Lung (tissue), 12 donors: ENCODE results near the gene SCN4B. TPM values are rescaled to one million over a fixed set of nuclear protein-coding genes. Genes with fewer than 3 reads are reported as not detected.

ENCODE experiments used
- ATAC-seq: fragments of 200-7000 bp; cut with Tn5 transposase; one replicate; pipeline ENCODE4 v1.9.1; 2020; ENCODE audit warnings: moderate number of reproducible peaks; ENCODE audit not compliant: insufficient read depth, low FRiP score
- DNase-seq, 3 donors: peaks; one replicate each; pipeline ENCODE4 v3.0.0-alpha.2; 2013 to 2017
- H3K27ac ChIP-seq, 2 donors: one replicate each; pipeline ENCODE4 v1.5.1; 2013; ENCODE audit warnings: mild to moderate bottlenecking in 2 of 2, moderate library complexity in 2 of 2, control low read depth in 1 of 2, inconsistent platforms in 1 of 2, low read depth in 1 of 2, low read length in 1 of 2
- H3K27me3 ChIP-seq, 3 donors: one replicate each; pipeline ENCODE4 v1.5.1; 2013; ENCODE audit warnings: low read length in 2 of 3; ENCODE audit not compliant: control insufficient read depth in 3 of 3, insufficient read depth in 3 of 3
- H3K36me3 ChIP-seq, 4 donors: one replicate each; pipeline ENCODE4 v1.5.1; 2013; ENCODE audit warnings: low read length in 4 of 4, mild to moderate bottlenecking in 1 of 4, moderate library complexity in 1 of 4; ENCODE audit not compliant: control insufficient read depth in 4 of 4, insufficient read depth in 4 of 4
- H3K4me1 ChIP-seq, 5 donors: one replicate each; pipeline ENCODE4 v1.5.1; 2013; ENCODE audit warnings: low read length in 5 of 5, mild to moderate bottlenecking in 2 of 5, moderate library complexity in 1 of 5; ENCODE audit not compliant: control insufficient read depth in 5 of 5, insufficient read depth in 5 of 5
- H3K4me3 ChIP-seq: one replicate; pipeline ENCODE4 v1.5.1; 2013; ENCODE audit warnings: mild to moderate bottlenecking, control low read depth, moderate library complexity
- H3K9ac ChIP-seq, 2 donors: one replicate each; pipeline ENCODE4 v1.5.1; 2013; ENCODE audit warnings: low read length in 2 of 2, control low read depth in 1 of 2; ENCODE audit not compliant: insufficient read depth in 1 of 2
- H3K9me3 ChIP-seq, 4 donors: one replicate each; pipeline ENCODE4 v1.5.1; 2013; ENCODE audit warnings: low read length in 3 of 4, mild to moderate bottlenecking in 1 of 4, moderate library complexity in 1 of 4; ENCODE audit not compliant: control insufficient read depth in 4 of 4, insufficient read depth in 3 of 4
- CTCF ChIP-seq: IDR thresholded peaks from 2 replicates; pipeline ENCODE4 v1.5.1; 2012; ENCODE audit warnings: mild to moderate bottlenecking; ENCODE audit errors: control extremely low read depth, extremely low read depth
- WGBS, 2 donors: extraction: QIAGEN DNeasy Blood & Tissue Kit; methylation state at CpG; one replicate each; pipeline ENCODE4 v1.1.7; 2013; 5-methylcytosine and 5-hydroxymethylcytosine counted together
- polyA plus RNA-seq, 2 donors: library from polyadenylated mRNA; stranded (reverse); fragments of 200-250 nt; gene quantifications; one replicate each; pipeline ENCODE4 v1.2.1, GENCODE V29; 2013
- total RNA-seq, 2 donors: library from RNA; depleted of rRNA in 1 of 2; stranded (reverse); fragments of >200 nt in 1 of 2; gene quantifications; one replicate each; pipeline ENCODE4 v1.2.1, GENCODE V29; 2014 to 2021
- donor health status: control.
- donor health status: control.
- donor health status: Bipolar disorder and iron deficiency.
- donor health status: healthy.
- donor health status: DM: yes; HTN: yes; CAD: no.

Gene SCN4B
- total and polyA plus RNA-seq, 4 donors = 0.95 to 5.2 (median 2.3) TPM

GRCh38 chr11:118168751-118169150 is 16.1 kb upstream of the SCN4B start:
- no peaks in the 10 kb centered on the region for H3K27me3 ChIP-seq
- TF ChIP-seq CTCF = no peak

GRCh38 chr11:118168316-118168715 is 15.7 kb upstream of the SCN4B start:
- H3K4me3 ChIP-seq = no peak overlapping the region
- TF ChIP-seq CTCF = no peak
- H3K9ac ChIP-seq = no peak overlapping the region
- WGBS, 2 donors = 76 to 90% methylated on average over 7 to 8 of the region's 8 CpGs
- no peaks in the 10 kb centered on the region for H3K9me3 ChIP-seq
- no peaks in the 10 kb centered on the region for H3K27me3 ChIP-seq
- no peaks in the 10 kb centered on the region for H3K36me3 ChIP-seq
- peaks cover 0 to 12% (median 6%) of the 10 kb centered on the region in 5 donors for H3K4me1 ChIP-seq
- no peak for ATAC-seq
- no peak overlapping the region for H3K27ac ChIP-seq
- DNase-seq = no peak

More at GRCh38 chr11:118168751-118169150, 16.1 kb upstream of the SCN4B start:
- 69 to 86% methylated on average over 3 of the region's 3 CpGs for WGBS, 2 donors
- ATAC-seq (no peak), DNase-seq (no peak)
- no peak overlapping the region for H3K27ac ChIP-seq
- H3K9me3 ChIP-seq = no peaks in the 10 kb centered on the region
- H3K4me1 ChIP-seq = peaks cover 0 to 12% (median 6%) of the 10 kb centered on the region in 5 donors
- H3K36me3 ChIP-seq = no peaks in the 10 kb centered on the region
- H3K4me3 ChIP-seq = no peak overlapping the region
- H3K9ac ChIP-seq = no peak overlapping the region

- peaks cover 0 to 12% (median 6%) of the 10 kb centered on the region in 5 donors for H3K4me1 ChIP-seq
- H3K27me3 ChIP-seq = no peaks in the 10 kb centered on the region
- H3K27ac ChIP-seq = no peak overlapping the region
- H3K4me3 ChIP-seq = no peak overlapping the region
- 87 to 90% methylated on average over 12 of the region's 12 CpGs for WGBS, 2 donors
- DNase-seq = no peak
- no peaks in the 10 kb centered on the region for H3K36me3 ChIP-seq
- no peak for ATAC-seq
- no peak overlapping the region for H3K9ac ChIP-seq
- no peaks in the 10 kb centered on the region for H3K9me3 ChIP-seq
- TF ChIP-seq CTCF = no peak
These were observed 15.3 kb upstream of the SCN4B start for GRCh38 chr11:118167906-118168305.

- DNase-seq (no peak), ATAC-seq (no peak)
- no peaks in the 10 kb centered on the region for H3K9me3 ChIP-seq
- no peak overlapping the region for H3K9ac ChIP-seq
- H3K27ac ChIP-seq = no peak overlapping the region
- WGBS, 2 donors = 88 to 91% methylated on average over 2 of the region's 2 CpGs
- H3K36me3 ChIP-seq = no peaks in the 10 kb centered on the region
- no peak for TF ChIP-seq CTCF
- peaks cover 0 to 12% (median 6%) of the 10 kb centered on the region in 5 donors for H3K4me1 ChIP-seq
- H3K27me3 ChIP-seq = no peaks in the 10 kb centered on the region
- H3K4me3 ChIP-seq = no peak overlapping the region
These were observed 14.6 kb upstream of the SCN4B start for GRCh38 chr11:118167253-118167652.
